ENCODE data around the gene CBY1. TPM values are rescaled to one million over a fixed set of nuclear protein-coding genes. Genes with fewer than 3 reads are reported as not detected.

CBY1 gene
- 23.7 and 24.5 TPM in 2 replicates for total RNA-seq

GRCh38 chr22:38656256-38657044 is at the start of gene CBY1, which contains the start of gene FAM227A:
CBY1 (plus strand) TSS chr22:38656638; CDS start chr22:38668055, 11,417 bp downstream.
FAM227A (minus strand) TSS chr22:38656392; CDS start chr22:38650168, 6,224 bp downstream.

GRCh38 chr22:38681582-38682335 is 25.3 kb downstream of the CBY1 start, which contains the start of gene TOMM22:
TOMM22 (plus strand) TSS chr22:38681957; CDS start chr22:38681979, 22 bp downstream.

GRCh38 chr22:38700789-38701628 is 44.6 kb downstream of the CBY1 start, which contains the start of gene JOSD1:
JOSD1 (minus strand) TSS chr22:38700943; CDS start chr22:38699987, 956 bp downstream.

DNA sequence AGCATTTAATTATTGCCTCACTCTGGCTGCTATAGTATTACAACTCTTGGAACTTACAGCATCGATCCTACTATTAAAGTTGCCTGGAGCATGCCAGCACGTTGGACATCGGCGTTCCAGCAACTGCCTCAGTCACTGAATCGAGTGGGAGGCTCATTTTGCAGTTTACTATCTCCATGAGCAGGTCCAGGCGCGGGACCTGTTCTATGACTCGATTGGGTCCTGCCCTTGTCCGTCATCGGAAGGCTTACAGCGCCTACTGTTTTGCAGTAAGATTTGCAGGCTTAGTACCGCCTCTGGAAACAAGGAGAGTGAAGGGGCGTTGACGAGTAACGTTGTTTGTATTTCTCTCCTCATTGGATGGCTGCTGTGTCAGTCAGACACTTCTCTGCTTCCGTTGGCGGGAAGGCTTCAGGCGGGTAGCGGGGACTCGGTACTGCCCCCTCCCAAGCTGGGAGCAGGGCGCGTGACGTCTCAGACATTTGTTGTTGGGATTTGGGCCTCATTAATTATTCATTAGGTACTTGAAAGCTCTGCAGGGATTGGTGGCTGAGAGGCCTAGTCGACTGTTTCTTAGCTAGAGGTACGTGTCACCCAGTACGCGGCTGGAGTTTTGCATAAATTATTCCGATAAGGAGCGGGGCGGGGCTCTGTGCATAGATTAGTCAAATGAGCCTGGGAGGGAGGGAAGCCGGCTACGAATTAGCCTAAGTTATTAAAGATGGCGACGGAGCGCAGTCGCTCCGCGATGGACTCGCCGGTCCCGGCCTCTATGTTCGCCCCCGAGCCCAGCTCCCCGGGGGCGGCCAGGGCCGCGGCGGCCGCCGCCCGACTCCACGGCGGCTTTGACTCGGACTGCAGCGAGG is 49.0 kb downstream of the CBY1 start, which contains the start of gene GTPBP1:
GTPBP1 (plus strand) TSS at position 710 of the 866 bp plus-strand sequence; CDS start at position 722, 12 bp downstream.

Other genes starting within 250 kb of the CBY1 start
- not detected in 2 replicates for gene KCNJ4, start 201.4 kb upstream of the CBY1 start, total RNA-seq
- 25.5 and 80.2 TPM in 2 replicates for gene KDELR3, start 188.5 kb upstream of the CBY1 start, total RNA-seq
- gene DDX17, start 150.3 kb upstream of the CBY1 start, total RNA-seq = 394 and 520 TPM in 2 replicates
- gene DMC1, start 86.5 kb upstream of the CBY1 start, total RNA-seq = 1.6 and 3.6 TPM in 2 replicates
- 2.9 and 4.6 TPM in 2 replicates for gene FAM227A, start 246 bp upstream of the CBY1 start, total RNA-seq
- 103 and 142 TPM in 2 replicates for gene TOMM22, start 25.3 kb downstream of the CBY1 start, total RNA-seq
- gene JOSD1, start 44.3 kb downstream of the CBY1 start, total RNA-seq = 63.7 and 79.8 TPM in 2 replicates
- gene GTPBP1, start 49.3 kb downstream of the CBY1 start, total RNA-seq = 24.7 and 31.0 TPM in 2 replicates
- gene SUN2, start 99.4 kb downstream of the CBY1 start, total RNA-seq = 78.4 and 134 TPM in 2 replicates
- 13.5 and 17.5 TPM in 2 replicates for gene DNAL4, start 137.5 kb downstream of the CBY1 start, total RNA-seq
- 0.32 and 0.46 TPM in 2 replicates for gene NPTXR, start 187.4 kb downstream of the CBY1 start, total RNA-seq
- gene CBX6, start 215.6 kb downstream of the CBY1 start, total RNA-seq = 28.3 and 31.6 TPM in 2 replicates